Measurements from ENCODE around the gene WWTR1.

Gene WWTR1

DNA sequence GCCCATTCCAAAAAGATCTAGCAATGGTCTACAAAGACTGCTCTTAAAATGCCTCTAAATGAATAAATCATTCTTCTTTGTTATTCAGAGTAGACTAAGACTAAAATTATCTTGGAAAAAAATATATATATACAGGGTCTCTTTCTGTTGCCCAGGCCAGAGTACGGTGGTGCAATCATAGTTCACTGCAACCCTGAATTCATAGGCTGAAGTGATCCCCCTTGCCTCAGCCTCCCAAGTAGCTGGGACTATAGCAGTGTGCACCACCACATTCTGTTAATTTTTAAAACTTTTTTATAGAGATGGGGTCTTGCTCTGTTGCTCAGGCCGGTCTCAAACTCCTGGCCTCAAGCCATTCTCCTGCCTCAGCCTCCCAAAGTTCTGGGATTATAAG, 18.7 kb downstream of the WWTR1 start:
- H3K27ac ChIP-seq (replicated peaks): no peak overlapping the region
- no peak overlapping the region for H3K4me3 ChIP-seq (replicated peaks; ENCODE audit: insufficient read depth, low read length)
- H3K27me3 ChIP-seq (ENCODE audit: insufficient read depth, poor library complexity, severe bottlenecking): peaks cover 7% of the 10 kb centered on the region
- DNase-seq (ENCODE audit: low read depth in 1 of 2, low spot score in 1 of 2): no peak
- TF ChIP-seq SPI1 (IDR thresholded peaks at IDR 0.05; ENCODE audit: borderline replicate concordance, low read depth) (no peak), REST (IDR thresholded peaks at IDR 0.05; ENCODE audit: insufficient replicate concordance, low read depth) (no peak), GABPA (IDR thresholded peaks at IDR 0.05; ENCODE audit: low read depth) (no peak), CTCF (IDR thresholded peaks at IDR 0.05; ENCODE audit: insufficient read depth, low read length) (no peak), POLR2AphosphoS5 (IDR thresholded peaks at IDR 0.05; ENCODE audit: low read depth) (no peak)

DNA sequence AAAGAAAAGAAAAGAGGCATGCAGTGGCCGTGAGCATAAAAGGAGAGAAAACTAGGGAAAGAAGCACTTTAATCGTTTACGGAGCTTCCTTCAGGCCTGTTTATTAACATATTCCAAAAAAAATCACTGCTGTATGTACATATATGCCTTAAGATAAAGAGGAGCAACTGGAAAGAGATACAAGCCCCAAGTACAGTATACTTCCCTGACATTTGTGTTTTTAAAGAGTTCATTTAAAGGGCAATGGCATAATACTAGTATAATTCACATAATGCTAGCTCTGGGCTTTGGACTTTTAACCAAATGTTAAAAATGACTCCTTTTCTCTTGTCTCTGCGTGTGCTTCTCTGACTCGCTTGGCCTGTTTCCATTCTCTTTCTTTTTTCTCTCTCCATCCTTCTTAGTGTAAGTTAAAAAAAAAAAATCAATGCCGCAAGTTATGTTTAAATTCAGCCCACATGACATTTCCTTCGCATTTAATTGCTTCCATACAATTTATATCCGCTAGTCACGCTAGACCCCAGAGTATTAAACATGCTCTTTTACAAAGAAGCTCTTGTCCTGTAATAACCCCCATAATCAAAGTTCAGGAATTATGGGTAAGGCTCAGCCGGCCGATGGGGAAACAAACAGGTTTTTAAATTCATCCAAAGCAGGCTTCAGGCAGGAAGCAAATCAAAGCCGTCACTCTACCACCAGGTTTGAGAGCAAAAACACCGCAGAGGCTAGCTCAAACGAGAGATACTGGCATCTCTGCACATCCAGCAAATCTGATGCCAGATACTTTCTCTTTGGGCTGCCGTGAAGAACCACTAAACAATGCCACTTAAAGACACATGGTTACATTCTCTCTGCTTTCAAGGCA, 19.4 kb downstream of the WWTR1 start:
- H3K27me3 ChIP-seq (ENCODE audit: insufficient read depth, poor library complexity, severe bottlenecking): peaks cover 5% of the 10 kb centered on the region
- no peak overlapping the region for H3K27ac ChIP-seq (replicated peaks)
- TF ChIP-seq POLR2AphosphoS5 (IDR thresholded peaks at IDR 0.05; ENCODE audit: low read depth): no peak
- no peak for TF ChIP-seq CTCF (IDR thresholded peaks at IDR 0.05; ENCODE audit: insufficient read depth, low read length)
- no peak for TF ChIP-seq GABPA (IDR thresholded peaks at IDR 0.05; ENCODE audit: low read depth)
- TF ChIP-seq REST (IDR thresholded peaks at IDR 0.05; ENCODE audit: insufficient replicate concordance, low read depth): no peak
- TF ChIP-seq SPI1 (IDR thresholded peaks at IDR 0.05; ENCODE audit: borderline replicate concordance, low read depth): no peak
- DNase-seq (ENCODE audit: low read depth in 1 of 2, low spot score in 1 of 2): no peak
- no peak overlapping the region for H3K4me3 ChIP-seq (replicated peaks; ENCODE audit: insufficient read depth, low read length)

- H3K27ac ChIP-seq (replicated peaks): no peak overlapping the region
- no peak for DNase-seq (ENCODE audit: low read depth in 1 of 2, low spot score in 1 of 2)
- H3K4me3 ChIP-seq (replicated peaks; ENCODE audit: insufficient read depth, low read length): no peak overlapping the region
- no peak for TF ChIP-seq POLR2AphosphoS5 (IDR thresholded peaks at IDR 0.05; ENCODE audit: low read depth)
- TF ChIP-seq GABPA (IDR thresholded peaks at IDR 0.05; ENCODE audit: low read depth): no peak
- peaks cover 12% of the 10 kb centered on the region for H3K27me3 ChIP-seq (ENCODE audit: insufficient read depth, poor library complexity, severe bottlenecking)
Observed at GRCh38 chr3:149635396-149635795, 22.4 kb downstream of the WWTR1 start.

DNA sequence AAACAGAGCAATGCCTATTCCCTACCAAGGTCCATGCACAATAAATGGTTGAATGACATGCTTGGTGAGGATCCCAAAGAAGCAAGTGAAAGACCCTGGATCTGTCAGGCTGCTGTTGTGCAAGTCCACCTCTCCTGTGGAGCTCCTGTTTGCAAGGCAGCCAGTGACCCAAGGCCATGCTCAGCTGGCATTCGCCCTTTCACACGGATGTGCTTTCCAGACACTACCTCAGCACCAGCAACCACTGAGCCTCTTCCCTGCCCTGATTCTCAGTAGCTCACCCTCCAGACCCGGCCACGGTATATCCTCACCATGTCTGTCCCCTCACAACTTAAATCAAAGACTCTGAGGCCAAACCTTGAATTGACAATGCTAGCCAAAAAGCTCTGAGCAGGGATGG, 23.3 kb downstream of the WWTR1 start:
- DNase-seq (ENCODE audit: low read depth in 1 of 2, low spot score in 1 of 2): no peak
- H3K27ac ChIP-seq (replicated peaks): no peak overlapping the region
- TF ChIP-seq SPI1 (IDR thresholded peaks at IDR 0.05; ENCODE audit: borderline replicate concordance, low read depth): no peak
- no peak for TF ChIP-seq GABPA (IDR thresholded peaks at IDR 0.05; ENCODE audit: low read depth)
- no peak for TF ChIP-seq REST (IDR thresholded peaks at IDR 0.05; ENCODE audit: insufficient replicate concordance, low read depth)
- no peak for TF ChIP-seq CTCF (IDR thresholded peaks at IDR 0.05; ENCODE audit: insufficient read depth, low read length)
- TF ChIP-seq POLR2AphosphoS5 (IDR thresholded peaks at IDR 0.05; ENCODE audit: low read depth): no peak
- no peak overlapping the region for H3K4me3 ChIP-seq (replicated peaks; ENCODE audit: insufficient read depth, low read length)
- H3K27me3 ChIP-seq (ENCODE audit: insufficient read depth, poor library complexity, severe bottlenecking): peaks cover 12% of the 10 kb centered on the region

Data from HL-60 (cell line).